ENCODE data around the gene PSMD9.

DNA sequence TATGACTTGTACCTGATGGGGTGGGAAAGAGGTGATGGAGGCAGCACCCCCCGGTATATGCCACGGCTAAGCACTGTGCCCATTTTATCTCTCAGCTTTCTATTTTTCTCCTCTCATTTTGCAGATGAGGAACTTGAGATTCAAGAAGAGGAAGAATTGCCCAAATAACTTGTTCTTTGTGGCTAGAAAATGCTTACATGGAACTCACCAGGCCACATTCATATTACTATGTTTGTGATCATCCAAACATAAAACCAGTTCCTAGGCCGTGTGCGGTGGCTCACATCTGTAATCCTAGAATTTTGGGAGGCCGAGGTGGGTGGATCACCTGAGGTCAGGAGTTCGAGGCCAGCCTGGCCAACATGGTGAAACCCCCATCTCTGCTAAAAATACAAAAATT lies 14.5 kb upstream of the PSMD9 start:
- TF ChIP-seq, protein P1, sequence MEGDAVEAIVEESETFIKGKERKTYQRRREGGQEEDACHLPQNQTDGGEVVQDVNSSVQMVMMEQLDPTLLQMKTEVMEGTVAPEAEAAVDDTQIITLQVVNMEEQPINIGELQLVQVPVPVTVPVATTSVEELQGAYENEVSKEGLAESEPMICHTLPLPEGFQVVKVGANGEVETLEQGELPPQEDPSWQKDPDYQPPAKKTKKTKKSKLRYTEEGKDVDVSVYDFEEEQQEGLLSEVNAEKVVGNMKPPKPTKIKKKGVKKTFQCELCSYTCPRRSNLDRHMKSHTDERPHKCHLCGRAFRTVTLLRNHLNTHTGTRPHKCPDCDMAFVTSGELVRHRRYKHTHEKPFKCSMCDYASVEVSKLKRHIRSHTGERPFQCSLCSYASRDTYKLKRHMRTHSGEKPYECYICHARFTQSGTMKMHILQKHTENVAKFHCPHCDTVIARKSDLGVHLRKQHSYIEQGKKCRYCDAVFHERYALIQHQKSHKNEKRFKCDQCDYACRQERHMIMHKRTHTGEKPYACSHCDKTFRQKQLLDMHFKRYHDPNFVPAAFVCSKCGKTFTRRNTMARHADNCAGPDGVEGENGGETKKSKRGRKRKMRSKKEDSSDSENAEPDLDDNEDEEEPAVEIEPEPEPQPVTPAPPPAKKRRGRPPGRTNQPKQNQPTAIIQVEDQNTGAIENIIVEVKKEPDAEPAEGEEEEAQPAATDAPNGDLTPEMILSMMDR (IDR thresholded peaks at IDR 0.05; ENCODE audit: borderline replicate concordance, extremely low read depth, low read length, poor library complexity, severe bottlenecking) = no peak
- no peak for TF ChIP-seq EZH2 (IDR thresholded peaks at IDR 0.05; ENCODE audit: borderline replicate concordance, low read depth, low read length, severe bottlenecking)
